Measurements from ENCODE around the gene TBL1X.

DNA sequence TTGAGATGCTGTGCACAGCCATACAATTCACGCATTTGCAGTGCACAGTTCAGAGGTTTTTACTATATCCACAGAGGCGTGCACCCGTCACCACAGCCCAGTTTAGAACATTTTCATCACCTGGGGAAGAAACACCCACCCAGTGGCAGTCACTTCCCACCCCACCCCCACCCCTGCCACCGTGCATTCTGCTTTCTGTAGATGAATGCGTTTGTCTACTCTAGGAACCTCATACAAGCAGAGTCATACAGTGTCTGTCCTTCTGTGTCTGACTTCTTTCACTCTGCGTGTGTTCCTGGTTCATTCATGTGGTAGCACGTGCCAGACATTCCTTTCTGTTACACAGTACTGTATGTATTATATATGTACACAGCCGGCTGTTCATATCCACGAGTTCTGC is 122.8 kb downstream of the TBL1X start:
- TF ChIP-seq POLR2A (IDR thresholded peaks at IDR 0.05; ENCODE audit: low read length) (no peak), GATA1 (IDR thresholded peaks at IDR 0.05; ENCODE audit: low read depth, low read length) (no peak)
